PC-3 (cell line): ENCODE measurements around the gene PHPT1. TPM values are rescaled to one million over a fixed set of nuclear protein-coding genes. Genes with fewer than 3 reads are reported as not detected.

Experiments
- ATAC-seq: fragments of 200-7000 bp; cut with Tn5 transposase; 2 replicates; pipeline ENCODE4 v1.9.1; 2020; ENCODE audit warnings: mild to moderate bottlenecking, moderate library complexity
- BruUV-seq: library from RNA; stranded (reverse); fragments of 400-500 nt; replicated peaks from 2 replicates; lab custom pipeline; 2021; lab: Mats Ljungman, UMichigan
- CTCF ChIA-PET: fragments of 300-600 bp; sonication (Branson Sonifier 250); formaldehyde crosslinking; loops from one replicate; lab custom pipeline; 2022; ENCODE audit warnings: antibody characterized with exemption; lab: Charles Lee
- POLR2A ChIA-PET: fragments of 300-600 bp; sonication (Branson Sonifier 250); formaldehyde crosslinking; loops from one replicate; lab custom pipeline; 2022; ENCODE audit warnings: antibody characterized with exemption; ENCODE audit not compliant: unreplicated experiment; lab: Charles Lee
- DNase-seq: peaks from one replicate; pipeline ENCODE4 v3.0.0-alpha.2; 2015
- H2AFZ ChIP-seq: fragments of 300-600 bp; sonication (generic); 2 replicates; pipeline ENCODE4 v1.6.0; 2016; ENCODE audit warnings: antibody characterized with exemption, low read length
- H3F3A ChIP-seq: fragments of 300-600 bp; sonication (generic); one replicate; pipeline ENCODE4 v1.6.0; 2017; ENCODE audit warnings: antibody characterized with exemption, low read length, control low read depth, mild to moderate bottlenecking; ENCODE audit not compliant: unreplicated experiment
- H3K27ac ChIP-seq: fragments of 300-600 bp; sonication (generic); 2 replicates; pipeline ENCODE4 v1.5.1; 2016; ENCODE audit warnings: mild to moderate bottlenecking, low read length
- H3K27me3 ChIP-seq: fragments of 300-600 bp; sonication (generic); 2 replicates; pipeline ENCODE4 v1.6.1; 2016; ENCODE audit warnings: low read length, mixed read lengths
- H3K36me3 ChIP-seq: fragments of 300-600 bp; sonication (generic); 2 replicates; pipeline ENCODE4 v1.6.1; 2016; ENCODE audit warnings: low read depth, mixed run types, low read length, mixed read lengths
- H3K4me1 ChIP-seq: fragments of 300-600 bp; sonication (generic); 2 replicates; pipeline ENCODE4 v1.5.1; 2016; ENCODE audit warnings: low read length; ENCODE audit not compliant: insufficient read depth
- H3K4me2 ChIP-seq: fragments of 300-600 bp; sonication (generic); 2 replicates; pipeline ENCODE4 v1.6.0; 2016; ENCODE audit warnings: low read length
- H3K4me3 ChIP-seq: fragments of 300-600 bp; sonication (generic); 2 replicates; pipeline ENCODE4 v1.5.1; 2016; ENCODE audit warnings: mild to moderate bottlenecking, low read length, mixed read lengths
- H3K79me2 ChIP-seq: fragments of 300-600 bp; sonication (generic); 2 replicates; pipeline ENCODE4 v1.6.1; 2017; ENCODE audit warnings: low read length, mixed read lengths
- H3K9ac ChIP-seq: fragments of 300-600 bp; sonication (generic); 2 replicates; pipeline ENCODE4 v1.6.0; 2016; ENCODE audit warnings: mild to moderate bottlenecking, low read length
- H3K9me2 ChIP-seq: fragments of 300-600 bp; sonication (generic); replicated peaks from 2 replicates; pipeline ENCODE4 v1.6.1; 2016; ENCODE audit warnings: mixed run types, low read length, mixed read lengths
- H3K9me3 ChIP-seq: fragments of 300-600 bp; sonication (generic); 2 replicates; pipeline ENCODE4 v1.6.1; 2016; ENCODE audit warnings: low read length, mixed read lengths
- H4K20me1 ChIP-seq: fragments of 300-600 bp; sonication (generic); 2 replicates; pipeline ENCODE4 v1.6.1; 2016; ENCODE audit warnings: low read length, mixed read lengths
- CTCF ChIP-seq: fragments of 300-600 bp; sonication (generic); conservative IDR thresholded peaks from 2 replicates; pipeline ENCODE4 v1.5.1; 2017; ENCODE audit warnings: antibody characterized with exemption, low read depth, mild to moderate bottlenecking, low read length
- EZH2 ChIP-seq: fragments of 300-600 bp; sonication (generic); IDR thresholded peaks from one replicate; pipeline ENCODE4 v1.6.1; 2017; ENCODE audit warnings: antibody characterized with exemption, mild to moderate bottlenecking, low read length; ENCODE audit not compliant: unreplicated experiment
- EZH2phosphoT487 ChIP-seq: fragments of 300-600 bp; sonication (generic); IDR thresholded peaks from 2 replicates; pipeline ENCODE4 v1.6.1; 2018; ENCODE audit warnings: mild to moderate bottlenecking, antibody characterized with exemption, low read length, borderline replicate concordance
- intact Hi-C: fragments of 100-400 bp; cut with micrococcal nuclease; formaldehyde crosslinking; loops from 2 replicates; pipeline ENCODE4 v1.9.0; 2023
- total RNA-seq: library from RNA; depleted of rRNA; stranded (reverse); fragments of >200 nt; gene quantifications from 2 replicates; pipeline ENCODE4 v1.2.3, GENCODE V29; 2014

The PHPT1 gene
- total RNA-seq, 1 experiment from 2014 or later: 111 TPM

DNA sequence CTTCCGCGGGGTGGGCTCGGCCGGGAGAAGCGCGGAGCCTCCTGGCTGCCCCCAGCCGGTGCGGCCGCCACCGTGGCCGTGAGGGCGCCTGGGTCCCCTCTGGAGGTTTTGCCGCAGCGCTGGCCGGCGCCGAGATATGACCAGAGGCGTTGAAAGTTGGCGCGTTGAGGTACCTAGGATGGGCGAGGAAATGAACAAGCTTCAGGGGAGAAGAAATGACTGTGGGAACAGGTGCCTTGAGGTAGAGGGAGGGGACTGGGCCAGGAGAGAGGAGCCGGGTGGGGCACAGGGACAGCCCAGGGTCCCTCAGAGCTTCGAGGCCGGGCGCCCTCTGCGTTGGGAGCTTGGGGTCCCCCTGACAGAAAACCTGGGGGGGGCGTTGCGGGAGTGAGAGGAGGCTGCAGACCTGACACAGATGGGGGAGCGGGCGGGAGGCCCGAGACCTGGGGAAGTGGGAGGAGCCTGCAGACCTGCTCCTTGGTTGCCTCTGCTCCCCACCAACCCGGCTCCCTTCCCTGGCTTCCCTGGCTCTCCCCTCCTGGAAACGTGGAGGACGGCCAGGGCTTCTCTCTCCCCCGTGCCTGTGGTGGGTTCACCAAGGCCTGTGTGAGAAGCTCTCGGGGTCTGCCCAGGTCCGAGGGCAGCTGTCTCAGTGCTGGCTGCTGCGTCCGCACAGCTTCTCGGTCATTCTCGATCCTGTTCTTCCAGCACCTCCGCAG, 27.2 kb upstream of the PHPT1 start:
- Histone ChIP-seq H3K9ac (no peak overlapping the region), H3K27ac (no peak overlapping the region), H3K4me3 (no peak overlapping the region), H2AFZ (no peak overlapping the region), H3K4me2 (no peak overlapping the region), H3K9me2 (no peaks in the 10 kb centered on the region), H3K27me3 (no peaks in the 10 kb centered on the region), H4K20me1 (no peaks in the 10 kb centered on the region), H3K9me3 (no peaks in the 10 kb centered on the region), H3K79me2 (0 out of 2 replicates have a peak, but pooled peaks cover 5% of the 10 kb centered on the region), H3K4me1 (no peaks in the 10 kb centered on the region), H3F3A (no peaks in the 10 kb centered on the region), H3K36me3 (peaks cover 3% of the 10 kb centered on the region; the same call in 1 of the 2 replicates)
- TF ChIP-seq EZH2 (no peak), EZH2phosphoT487 (no peak), CTCF (no peak)
- intact Hi-C loops: no loop called here
- BruUV-seq: no TSS peak
- no peak for DNase-seq
- POLR2A ChIA-PET: no interaction called here
- CTCF ChIA-PET: no interaction called here
- no peak for ATAC-seq

- Histone ChIP-seq H3K4me3 (no peak overlapping the region), H3K9me2 (no peaks in the 10 kb centered on the region), H4K20me1 (no peaks in the 10 kb centered on the region), H3K36me3 (peaks cover 3% of the 10 kb centered on the region; the same call in 1 of the 2 replicates), H2AFZ (no peak overlapping the region), H3K9ac (no peak overlapping the region), H3K9me3 (no peaks in the 10 kb centered on the region), H3K27ac (no peak overlapping the region), H3K4me2 (no peak overlapping the region), H3F3A (no peaks in the 10 kb centered on the region), H3K79me2 (no peaks in the 10 kb centered on the region), H3K4me1 (no peaks in the 10 kb centered on the region), H3K27me3 (no peaks in the 10 kb centered on the region)
- POLR2A ChIA-PET: no interaction called here
- ATAC-seq: no peak
- CTCF ChIA-PET: no interaction called here
- intact Hi-C loops: no loop called here
- TF ChIP-seq CTCF (no peak), EZH2 (no peak), EZH2phosphoT487 (no peak)
- BruUV-seq: no TSS peak
- DNase-seq: no peak
These were observed 25.8 kb upstream of the PHPT1 start for GRCh38 chr9:136823136-136824046.
